WTC11 (cell line): ENCODE data around the gene DDX25. TPM values are rescaled to one million over a fixed set of nuclear protein-coding genes. Genes with fewer than 3 reads are reported as not detected.

Experiments used
- ATAC-seq: fragments of 200-7000 bp; cut with Tn5 transposase; 2 replicates; pipeline ENCODE4 v1.10.0; 2021; ENCODE audit warnings: mild to moderate bottlenecking, moderate library complexity
- CTCF ChIA-PET: fragments of 300-600 bp; sonication (Branson Sonifier 250); formaldehyde crosslinking; loops from one replicate; lab custom pipeline; 2021; ENCODE audit warnings: antibody characterized with exemption; lab: Charles Lee
- POLR2A ChIA-PET: fragments of 350-600 bp; sonication (Branson Sonifier 250); formaldehyde crosslinking; loops from one replicate; lab custom pipeline; 2021; ENCODE audit warnings: antibody characterized with exemption; lab: Charles Lee
- DNase-seq: peaks from one replicate; pipeline ENCODE4 v3.0.0; 2021; ENCODE audit warnings: low spot score
- H3K27ac Mint-ChIP-seq: 2 replicates; pipeline ENCODE4 v1.8.0; 2021; ENCODE audit warnings: mixed read lengths
- H3K27me3 Mint-ChIP-seq: 2 replicates; pipeline ENCODE4 v1.8.0; 2021; ENCODE audit warnings: low read depth, mild to moderate bottlenecking, moderate library complexity, mixed read lengths
- H3K36me3 Mint-ChIP-seq: 2 replicates; pipeline ENCODE4 v1.8.0; 2021; ENCODE audit warnings: mixed read lengths
- H3K4me1 Mint-ChIP-seq: 2 replicates; pipeline ENCODE4 v1.8.0; 2022; ENCODE audit warnings: mixed read lengths
- H3K4me3 Mint-ChIP-seq: 2 replicates; pipeline ENCODE4 v1.8.0; 2021; ENCODE audit warnings: mild to moderate bottlenecking, moderate library complexity, mixed read lengths
- H3K9me3 Mint-ChIP-seq: 2 replicates; pipeline ENCODE4 v1.8.0; 2021; ENCODE audit warnings: mixed read lengths
- AFF4 ChIP-seq: sonication (generic); formaldehyde crosslinking; IDR thresholded peaks from 2 replicates; pipeline ENCODE4 v1.8.1; 2023; ENCODE audit warnings: mild to moderate bottlenecking, missing genetic modification reagents, borderline replicate concordance
- AR ChIP-seq: fragments of 250-450 bp; sonication (Bioruptor Pico); IDR thresholded peaks from 2 replicates; pipeline ENCODE4 v1.9.0; 2021; ENCODE audit warnings: mild to moderate bottlenecking
- ATF2 ChIP-seq: sonication (generic); formaldehyde crosslinking; IDR thresholded peaks from 2 replicates; pipeline ENCODE4 v1.8.1; 2022; ENCODE audit warnings: low read depth, missing genetic modification reagents, borderline replicate concordance
- E2F1 ChIP-seq: sonication (generic); formaldehyde crosslinking; IDR thresholded peaks from 2 replicates; pipeline ENCODE4 v1.8.0; 2022; ENCODE audit warnings: mild to moderate bottlenecking, missing genetic modification reagents
- GTF2I ChIP-seq: fragments of 250-450 bp; sonication (Bioruptor Pico); conservative IDR thresholded peaks from 2 replicates; pipeline ENCODE4 v1.4.0; 2021; ENCODE audit warnings: mild to moderate bottlenecking
- MLX ChIP-seq: sonication (generic); formaldehyde crosslinking; IDR thresholded peaks from 2 replicates; pipeline ENCODE4 v1.8.1; 2023; ENCODE audit warnings: mild to moderate bottlenecking, missing genetic modification reagents, moderate library complexity
- RORB ChIP-seq: fragments of 250-450 bp; sonication (Bioruptor Pico); IDR thresholded peaks from 2 replicates; pipeline ENCODE4 v1.9.0; 2021; ENCODE audit warnings: mild to moderate bottlenecking
- SMAD4 ChIP-seq: sonication (generic); formaldehyde crosslinking; IDR thresholded peaks from 2 replicates; pipeline ENCODE4 v1.8.0; 2022; ENCODE audit warnings: mild to moderate bottlenecking, missing genetic modification reagents
- TCF7 ChIP-seq: sonication (generic); formaldehyde crosslinking; IDR thresholded peaks from 2 replicates; pipeline ENCODE4 v1.8.0; 2022; ENCODE audit warnings: mild to moderate bottlenecking, low read depth, missing genetic modification reagents, moderate library complexity
- TEAD4 ChIP-seq: sonication (generic); formaldehyde crosslinking; IDR thresholded peaks from 2 replicates; pipeline ENCODE4 v1.8.0; 2022; ENCODE audit warnings: mild to moderate bottlenecking, missing genetic modification reagents
- USF2 ChIP-seq: sonication (generic); formaldehyde crosslinking; IDR thresholded peaks from 2 replicates; pipeline ENCODE4 v1.8.1; 2023; ENCODE audit warnings: mild to moderate bottlenecking, missing genetic modification reagents, moderate library complexity
- ZBTB21 ChIP-seq: sonication (generic); formaldehyde crosslinking; IDR thresholded peaks from 2 replicates; pipeline ENCODE4 v1.8.1; 2023; ENCODE audit warnings: mild to moderate bottlenecking, missing genetic modification reagents, borderline replicate concordance
- ZNF138 ChIP-seq: sonication (generic); formaldehyde crosslinking; conservative IDR thresholded peaks from 2 replicates; pipeline ENCODE4 v1.8.1; 2022; ENCODE audit warnings: mild to moderate bottlenecking, moderate library complexity, missing genetic modification reagents
- ZNF219 ChIP-seq: sonication (generic); formaldehyde crosslinking; IDR thresholded peaks from 2 replicates; pipeline ENCODE4 v1.8.0; 2023; ENCODE audit warnings: missing genetic modification reagents, mild to moderate bottlenecking, borderline replicate concordance
- ZNF263 ChIP-seq: sonication (generic); formaldehyde crosslinking; IDR thresholded peaks from 2 replicates; pipeline ENCODE4 v1.8.1; 2022; ENCODE audit warnings: low read depth, mild to moderate bottlenecking, moderate library complexity, missing genetic modification reagents
- ZNF281 ChIP-seq: sonication (generic); formaldehyde crosslinking; IDR thresholded peaks from 2 replicates; pipeline ENCODE4 v1.8.0; 2023; ENCODE audit warnings: mild to moderate bottlenecking, missing genetic modification reagents
- ZNF532 ChIP-seq: fragments of 250-450 bp; sonication (Bioruptor Pico); IDR thresholded peaks from 2 replicates; pipeline ENCODE4 v1.9.0; 2021; ENCODE audit warnings: mild to moderate bottlenecking, borderline replicate concordance
- ZNF671 ChIP-seq: fragments of 250-450 bp; sonication (Bioruptor Pico); IDR thresholded peaks from 2 replicates; pipeline ENCODE4 v1.8.0; 2021; ENCODE audit warnings: mild to moderate bottlenecking
- total RNA-seq: library from RNA; stranded (reverse); gene quantifications from 3 replicates; pipeline ENCODE4 v1.2.3, GENCODE V29; 2021

The DDX25 gene
- total RNA-seq, 1 experiment from 2014 or later = 17.5 TPM

- H3K4me3 Mint-ChIP-seq = no peak overlapping the region
- CTCF ChIA-PET = no interaction called here
These were observed 49.2 kb downstream of the DDX25 start for GRCh38 chr11:125953401-125953935.

More at GRCh38 chr11:125953401-125953935, 49.2 kb downstream of the DDX25 start:
- no peak for TF ChIP-seq GTF2I (CRISPR knock-in tag)
- no peak for TF ChIP-seq TCF7 (CRISPR knock-in tag)
- TF ChIP-seq ZNF281 (CRISPR knock-in tag) = no peak
- no peak for TF ChIP-seq ATF2 (CRISPR knock-in tag)
- TF ChIP-seq MLX = no peak
- no peak for TF ChIP-seq SMAD4 (CRISPR knock-in tag)
- no peak for TF ChIP-seq ZNF138 (CRISPR knock-in tag)
- no peak for TF ChIP-seq E2F1 (CRISPR knock-in tag)
- TF ChIP-seq AFF4 (CRISPR knock-in tag) = no peak
- TF ChIP-seq USF2 = no peak
- TF ChIP-seq ZBTB21 (CRISPR knock-in tag) = no peak
- TF ChIP-seq ZNF532 (CRISPR knock-in tag) = no peak
- no peak for TF ChIP-seq ZNF219 (CRISPR knock-in tag)
- TF ChIP-seq RORB (CRISPR knock-in tag) = no peak
- no peak for TF ChIP-seq AR
- TF ChIP-seq ZNF263 (CRISPR knock-in tag) = no peak
- TF ChIP-seq TEAD4 (CRISPR knock-in tag) = no peak
- TF ChIP-seq ZNF671 (CRISPR knock-in tag) = no peak
- Mint-ChIP-seq H3K36me3 (no peaks in the 10 kb centered on the region), H3K9me3 (no peaks in the 10 kb centered on the region), H3K4me1 (peaks cover 8% of the 10 kb centered on the region; the same call in 1 of the 2 replicates), H3K27me3 (no peaks in the 10 kb centered on the region), H3K27ac (no peak overlapping the region)
- DNase-seq (no peak), ATAC-seq (no peak)
- POLR2A ChIA-PET = no interaction called here
